AG20443 (cell line): ENCODE measurements around the gene ATRIP.

ENCODE experiments used
- DNase-seq: peaks from one replicate; pipeline ENCODE4 v3.0.0; 2012; ENCODE audit warnings: low spot score, mixed read lengths

The ATRIP gene

GRCh38 chr3:48423883-48424695, 22.4 kb upstream of the ATRIP start:
- DNase-seq = no peak

- DNase-seq = no peak
Observed at GRCh38 chr3:48425281-48425812, 21.2 kb upstream of the ATRIP start.

- DNase-seq = no peak
Observed at GRCh38 chr3:48426401-48426909, 20.1 kb upstream of the ATRIP start.

- DNase-seq = no peak
Observed at GRCh38 chr3:48426944-48427629, 19.4 kb upstream of the ATRIP start.

- DNase-seq = no peak
Observed at GRCh38 chr3:48427630-48427962, 18.9 kb upstream of the ATRIP start.

GRCh38 chr3:48428088-48428571, 18.4 kb upstream of the ATRIP start:
- no peak for DNase-seq

GRCh38 chr3:48428572-48429316, 17.8 kb upstream of the ATRIP start:
- DNase-seq = no peak

- peak; percentile 82 for DNase-seq
Observed at GRCh38 chr3:48429317-48429959, 17.1 kb upstream of the ATRIP start.

- peak; percentile 57 for DNase-seq
Observed at GRCh38 chr3:48429960-48430707, 16.4 kb upstream of the ATRIP start, which contains the start of gene PLXNB1. PLXNB1 (minus strand) TSS chr3:48430086; CDS start chr3:48424611, 5,475 bp downstream.

GRCh38 chr3:48430708-48431101, 15.8 kb upstream of the ATRIP start:
- no peak for DNase-seq

GRCh38 chr3:48431224-48432029, 15.1 kb upstream of the ATRIP start:
- no peak for DNase-seq

GRCh38 chr3:48432411-48433371, 13.8 kb upstream of the ATRIP start:
- DNase-seq = no peak

GRCh38 chr3:48433472-48434118, 12.9 kb upstream of the ATRIP start:
- DNase-seq = peak; percentile 85

- DNase-seq = no peak
Observed at GRCh38 chr3:48434591-48435222, 11.8 kb upstream of the ATRIP start.

GRCh38 chr3:48435223-48435595, 11.3 kb upstream of the ATRIP start:
- no peak for DNase-seq

- peak; percentile 84 for DNase-seq
Observed at GRCh38 chr3:48435774-48436476, 10.6 kb upstream of the ATRIP start.

- no peak for DNase-seq
Observed at GRCh38 chr3:48436477-48436787, 10.1 kb upstream of the ATRIP start.
